GM21367 (cell line): Measurements from ENCODE around the gene AK5.
"Not testable (repeated sequence)": the region's sequence is repeated elsewhere in the genome, so short reads cannot be mapped to it uniquely, and the experiment has no call there.

Source experiments
- ATAC-seq: cut with Tn5 transposase; IDR thresholded peaks from one replicate; pipeline ENCODE4 v1.9.1; 2021; ENCODE audit not compliant: unreplicated experiment

The AK5 gene

DNA sequence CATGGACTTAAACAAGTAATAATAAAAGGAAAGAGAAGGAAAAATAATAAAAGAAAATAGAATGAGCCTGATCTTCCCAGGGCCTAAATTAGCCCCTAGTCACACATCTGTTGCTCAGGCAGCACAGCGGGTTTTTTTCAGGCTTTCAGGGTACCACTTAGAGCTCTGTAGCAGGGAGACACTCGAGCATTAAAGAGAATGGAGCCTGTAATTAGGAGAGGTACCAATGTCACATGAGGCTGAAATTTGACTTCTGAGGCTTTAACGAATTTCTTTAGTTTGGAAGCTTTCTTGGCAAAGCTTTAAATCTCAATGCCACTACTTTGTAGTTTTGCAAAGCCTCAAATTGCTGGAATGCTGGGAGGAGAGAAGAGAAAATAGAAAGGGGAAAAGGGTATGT is 116.3 kb downstream of the AK5 start:
- ATAC-seq: no peak

DNA sequence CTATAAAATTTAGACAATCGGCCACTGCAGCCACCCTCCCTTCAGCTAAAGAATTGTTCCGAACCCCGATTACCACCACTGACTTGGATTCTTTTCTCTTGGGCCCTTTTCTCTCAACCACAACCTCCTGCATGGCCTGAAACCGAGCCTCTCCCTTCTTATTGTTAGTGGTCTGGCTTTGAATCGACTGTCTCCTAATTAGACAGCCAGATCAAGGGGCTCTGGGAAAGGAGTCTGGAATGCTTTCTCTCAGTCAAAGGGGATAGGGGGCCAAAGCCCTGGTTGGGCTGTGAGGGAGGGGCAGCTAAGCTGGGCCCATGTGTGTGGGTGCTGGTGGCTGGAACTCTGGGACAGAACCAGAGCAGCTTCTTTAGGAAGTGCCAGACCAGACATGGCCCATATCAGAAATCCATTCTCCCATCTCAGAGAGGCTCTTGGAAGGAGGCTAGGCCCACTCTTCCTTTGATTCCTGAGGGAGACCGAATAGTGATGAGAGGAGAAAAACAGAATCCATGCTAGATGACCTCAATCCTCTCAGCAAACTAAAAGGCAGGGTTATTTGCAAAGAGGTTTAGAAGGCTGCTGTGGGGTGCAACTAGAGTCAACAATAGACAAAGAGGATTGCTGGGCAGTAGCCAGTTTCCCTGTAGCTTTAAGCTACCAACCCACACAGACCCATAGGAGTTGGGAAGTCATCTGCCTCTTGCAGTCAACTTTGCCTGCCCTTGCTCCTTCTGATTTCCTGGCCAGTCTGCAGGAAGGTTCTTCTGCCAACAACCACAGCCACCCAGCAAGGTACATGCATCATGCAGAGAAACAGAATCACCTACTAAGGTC is 117.6 kb downstream of the AK5 start:
- ATAC-seq: no peak

DNA sequence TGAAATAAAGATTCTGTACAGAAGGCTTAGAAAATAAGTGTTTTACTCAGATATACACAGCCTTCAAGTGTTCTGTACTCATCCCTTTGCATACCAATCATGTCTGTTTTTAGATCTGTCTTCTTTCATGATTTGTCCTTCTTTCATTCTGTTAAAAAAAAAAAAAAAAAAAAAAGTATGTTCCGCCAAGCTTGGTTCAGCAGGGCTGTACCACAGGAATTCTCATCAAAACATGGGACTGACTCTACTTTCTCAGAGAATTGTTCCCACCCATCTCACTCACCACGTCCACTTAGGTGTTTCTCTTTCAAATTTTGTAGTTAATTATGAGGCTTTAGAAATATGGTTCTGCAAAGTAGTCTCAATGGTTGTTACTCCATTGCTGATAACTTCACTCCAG is 119.0 kb downstream of the AK5 start:
- ATAC-seq: no peak

DNA sequence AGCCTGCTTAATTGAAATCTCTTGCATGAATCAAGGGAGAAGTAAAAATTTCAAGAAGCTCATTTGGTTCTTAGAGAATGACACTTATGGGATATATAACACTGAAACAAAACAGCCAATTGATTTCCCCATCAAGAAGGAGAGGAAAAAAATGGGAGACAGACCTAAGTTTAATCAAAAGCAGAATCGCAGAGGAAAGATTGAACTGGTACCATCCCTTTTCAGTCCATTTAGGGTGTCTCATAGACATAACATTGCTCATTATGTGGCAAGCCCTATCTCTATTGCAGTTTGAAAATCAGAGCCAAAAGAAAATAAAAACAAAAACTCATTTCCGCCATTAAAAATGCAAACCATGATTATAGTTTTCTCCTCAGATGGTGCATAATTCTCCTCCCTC is 119.6 kb downstream of the AK5 start:
- no peak for ATAC-seq

DNA sequence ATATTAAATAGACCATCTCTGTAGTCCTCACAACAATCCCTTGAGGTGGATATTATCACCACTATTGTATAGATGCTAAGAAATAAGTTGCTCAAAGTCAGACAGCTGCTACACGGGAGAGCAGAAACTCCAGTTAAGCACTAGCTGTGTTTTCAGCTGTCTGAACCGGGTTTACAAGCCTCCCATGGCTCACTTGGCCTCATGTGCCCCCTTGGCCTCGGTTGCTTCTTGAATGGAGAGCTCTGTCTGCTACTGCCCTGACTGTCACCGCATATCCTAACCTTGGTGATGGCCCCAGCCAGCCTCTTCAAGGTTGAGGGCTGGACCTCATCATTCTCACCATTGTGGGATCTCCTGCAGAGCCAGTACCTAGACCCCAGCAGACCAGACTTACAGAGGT is 123.4 kb downstream of the AK5 start:
- no peak for ATAC-seq

DNA sequence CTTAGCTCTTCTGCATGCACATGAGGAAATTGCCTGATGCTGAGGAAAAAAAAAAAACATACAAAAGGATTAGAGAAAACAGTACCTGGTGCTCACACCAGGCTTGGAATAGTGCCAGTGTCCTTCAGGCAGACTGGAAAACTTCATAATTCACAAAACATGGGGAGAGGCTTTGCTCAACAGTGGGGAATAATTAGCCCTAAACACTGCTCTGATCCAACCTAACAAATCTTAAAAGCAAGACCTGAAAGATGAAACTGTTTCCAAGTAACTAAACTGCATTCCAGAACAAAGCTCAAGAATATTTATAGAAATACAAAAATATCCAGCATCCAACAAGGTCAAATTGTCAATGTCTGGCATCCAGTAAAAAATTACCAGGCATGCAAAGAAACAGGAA is 124.8 kb downstream of the AK5 start:
- ATAC-seq: no peak

DNA sequence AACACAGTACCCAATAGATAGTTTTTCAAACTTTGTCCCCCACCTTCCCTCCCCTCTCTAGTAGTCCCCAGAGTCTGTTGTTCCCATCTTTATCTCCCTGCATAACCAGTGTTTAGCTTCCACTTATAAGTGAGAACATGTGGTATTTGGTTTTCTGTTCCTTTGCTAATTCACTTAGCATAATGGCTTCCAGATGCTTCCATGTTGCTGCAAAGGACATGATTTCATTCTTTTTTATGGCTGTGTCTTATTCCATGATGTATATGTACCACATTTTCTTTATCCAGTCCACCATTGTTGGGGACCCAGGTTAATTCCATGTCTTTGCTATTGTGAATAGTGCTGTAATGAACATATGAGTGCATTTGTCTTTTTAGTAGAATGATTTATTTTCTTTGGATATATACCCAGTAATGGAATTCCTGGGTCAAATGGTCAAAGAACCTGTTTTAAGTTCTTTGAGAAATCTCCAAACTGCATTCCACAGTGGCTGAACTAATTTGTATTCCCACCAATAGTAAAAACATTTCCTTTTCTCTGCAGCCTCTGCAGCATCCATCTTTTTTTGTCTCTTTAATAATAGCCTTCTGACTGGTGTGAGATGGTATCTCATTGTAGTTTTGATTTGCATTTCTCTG is 126.0 kb downstream of the AK5 start:
- ATAC-seq: no peak

DNA sequence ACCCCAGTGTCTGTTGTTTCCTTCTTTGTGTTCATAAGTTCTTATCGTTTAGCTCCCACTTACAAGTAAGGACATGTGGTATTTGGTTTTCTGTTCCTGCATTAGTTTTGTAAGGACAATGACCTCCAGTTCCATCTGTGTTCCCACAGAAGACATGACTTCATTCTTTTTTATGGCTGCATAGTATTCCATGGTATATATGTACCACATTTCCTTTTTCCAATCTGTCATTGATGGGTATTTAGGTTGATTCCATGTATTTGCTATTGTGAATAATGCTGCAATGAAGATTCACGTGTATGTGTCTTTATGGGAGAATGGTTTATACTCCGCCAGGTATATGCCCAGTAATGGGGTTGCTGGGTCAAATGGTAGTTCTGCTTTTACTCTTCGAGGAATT is 127.1 kb downstream of the AK5 start:
- ATAC-seq: not testable (repeated sequence)

DNA sequence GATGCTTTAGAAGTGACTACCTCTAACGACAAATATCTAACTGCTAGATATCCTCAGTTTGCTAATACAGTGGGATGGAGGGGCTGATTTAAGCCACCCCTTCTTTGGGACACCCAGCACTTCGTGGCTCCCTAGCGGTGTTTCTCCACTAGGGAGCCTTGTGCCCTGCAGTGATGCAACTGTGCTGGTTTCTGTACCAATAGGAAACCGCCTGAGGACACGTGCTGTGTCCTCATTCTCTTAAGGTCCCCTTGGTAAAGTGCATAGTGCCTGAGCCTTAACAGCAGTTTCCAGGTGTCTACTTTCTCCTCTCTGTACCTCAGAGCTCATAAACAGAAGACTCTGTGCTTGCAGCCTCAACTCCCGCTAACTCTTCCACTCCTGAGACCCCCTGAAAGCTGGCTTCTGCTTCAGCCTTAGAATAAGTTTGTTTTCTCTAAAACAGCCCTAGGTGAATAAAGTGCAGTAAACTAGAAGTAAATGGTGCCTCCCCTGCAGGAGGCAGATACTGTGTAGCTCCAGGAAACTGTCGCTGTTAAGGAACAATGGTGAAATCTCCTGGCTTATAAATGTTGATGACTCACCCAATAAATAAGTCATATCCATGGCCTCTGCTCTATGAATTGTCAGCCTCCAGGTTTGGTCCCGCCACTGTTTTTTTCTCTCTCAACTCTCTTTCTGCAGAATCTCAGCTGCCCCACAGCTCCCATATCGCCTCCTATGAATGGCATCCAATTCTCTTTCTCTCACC is 130.4 kb downstream of the AK5 start:
- no peak for ATAC-seq

DNA sequence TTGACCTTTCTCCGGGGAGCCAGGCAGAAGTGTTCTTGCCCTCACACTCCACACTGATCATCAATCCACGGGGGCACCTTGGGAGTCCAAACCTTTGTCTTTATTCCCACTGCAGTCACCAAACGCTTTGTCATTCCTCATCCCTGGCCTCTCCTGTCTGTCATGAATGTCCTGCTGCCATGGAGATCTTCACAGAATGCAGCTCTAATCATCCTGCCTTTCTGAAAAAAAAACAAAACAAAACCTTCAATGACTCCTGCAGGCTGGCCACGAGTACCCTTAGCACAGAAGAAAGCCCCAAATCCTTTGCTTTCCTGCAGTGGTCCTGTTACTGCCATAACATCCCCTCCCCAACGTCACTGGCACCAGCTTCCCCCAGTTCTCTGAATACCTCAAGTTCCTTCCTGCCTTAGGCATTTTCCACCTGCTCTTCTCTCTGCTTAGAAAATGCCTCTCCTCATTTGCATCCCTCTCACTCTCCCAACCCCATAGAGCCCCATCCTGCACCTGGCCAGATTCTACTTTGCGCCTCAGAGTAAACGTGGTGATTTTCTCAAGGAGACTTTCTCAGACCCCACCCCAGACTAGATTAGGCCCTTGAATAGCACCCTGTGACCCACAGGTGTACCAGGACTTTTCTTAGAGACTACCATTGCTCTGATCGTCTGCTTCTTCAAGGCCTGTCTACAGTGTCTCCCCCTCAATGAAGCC is 131.2 kb downstream of the AK5 start:
- peak; percentile 44 for ATAC-seq

DNA sequence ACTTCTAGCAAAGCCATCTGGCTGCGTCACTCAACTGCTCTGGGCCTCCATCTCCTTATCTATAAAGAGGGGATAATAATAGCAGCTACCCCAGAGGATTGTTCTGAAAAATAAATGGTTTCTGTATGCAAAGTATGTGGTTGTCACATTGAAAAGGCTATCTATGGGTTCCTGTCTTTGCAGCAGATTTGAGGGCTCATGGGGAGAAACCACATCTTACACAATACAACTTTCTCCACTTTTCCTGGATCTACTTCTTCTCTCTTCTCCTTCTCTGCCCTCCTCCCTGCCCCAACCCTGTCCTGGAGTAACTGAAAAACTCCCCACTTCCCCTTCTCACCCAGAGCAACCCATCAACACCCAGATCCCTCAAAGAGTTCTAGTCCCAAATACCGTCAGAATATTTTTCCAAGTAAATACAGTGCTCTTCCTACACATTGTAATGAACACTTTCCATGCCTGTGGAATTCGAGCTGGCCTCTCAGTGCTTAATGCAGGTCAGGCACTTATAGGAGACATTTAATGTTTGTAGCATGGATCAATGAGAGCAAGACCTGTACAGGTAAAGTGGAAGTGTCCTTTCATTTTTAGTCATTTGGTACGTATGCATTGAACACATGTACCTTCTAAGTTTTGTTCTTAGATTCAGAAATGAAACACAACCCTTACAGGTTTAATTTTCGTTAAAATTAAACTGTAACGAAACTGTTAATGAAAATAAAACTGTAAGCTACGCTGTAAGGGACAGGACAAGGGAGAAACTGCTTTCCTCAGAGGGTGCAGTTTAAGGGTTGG is 131.9 kb downstream of the AK5 start:
- ATAC-seq: peak; percentile 84

DNA sequence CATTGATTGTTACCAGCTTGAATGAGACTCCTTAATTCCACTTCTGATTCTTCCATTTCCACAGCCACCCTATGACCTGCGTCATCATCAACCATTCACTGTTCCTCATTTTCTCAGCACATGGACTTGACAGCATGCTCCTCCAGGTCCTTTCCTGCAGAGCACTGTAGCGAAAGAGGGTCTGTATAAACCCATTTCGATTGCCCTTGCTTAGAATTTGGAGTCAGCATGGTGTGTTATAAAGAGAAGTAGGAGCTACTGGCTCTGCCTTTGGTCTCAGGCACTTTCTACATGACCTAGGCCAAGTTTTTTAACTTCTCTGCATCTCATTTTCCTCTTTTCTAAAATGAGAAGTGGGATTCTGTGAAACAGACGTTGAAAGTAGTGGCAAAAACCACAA is 133.8 kb downstream of the AK5 start:
- ATAC-seq: no peak

DNA sequence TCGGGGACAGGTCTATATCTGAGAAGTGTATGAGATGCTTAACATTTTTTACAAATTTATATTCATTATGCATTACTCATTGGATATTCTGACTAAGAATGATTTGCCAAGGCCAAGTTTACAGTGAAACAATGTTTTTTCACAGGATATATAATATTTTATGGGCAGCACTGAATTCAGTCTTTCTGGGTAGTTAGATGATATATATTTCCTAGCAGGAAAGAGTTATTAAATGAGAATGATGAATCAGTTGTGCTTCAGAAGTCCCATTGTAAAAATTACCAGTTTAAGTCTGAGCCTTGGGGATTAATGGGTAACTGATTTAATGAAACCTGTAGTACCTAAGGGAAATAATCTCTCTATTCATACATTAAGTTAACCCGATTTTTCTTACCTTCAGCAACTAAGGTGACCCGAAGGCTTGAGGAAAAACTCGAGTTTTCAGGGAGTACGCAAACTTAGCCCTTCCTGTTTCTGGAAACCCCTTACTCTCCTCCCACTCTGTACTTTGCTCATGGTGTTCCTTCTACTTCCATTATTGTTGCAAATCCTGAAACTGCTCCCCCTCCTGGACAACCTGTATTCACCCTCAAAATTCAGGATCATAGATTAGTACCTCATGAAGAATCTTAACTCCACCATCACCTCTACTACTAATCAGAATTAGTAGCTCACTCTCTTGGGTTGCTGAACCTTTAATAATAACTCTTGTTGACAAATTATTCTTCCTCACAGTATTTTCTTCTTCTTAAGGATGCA is 135.1 kb downstream of the AK5 start:
- ATAC-seq: no peak

DNA sequence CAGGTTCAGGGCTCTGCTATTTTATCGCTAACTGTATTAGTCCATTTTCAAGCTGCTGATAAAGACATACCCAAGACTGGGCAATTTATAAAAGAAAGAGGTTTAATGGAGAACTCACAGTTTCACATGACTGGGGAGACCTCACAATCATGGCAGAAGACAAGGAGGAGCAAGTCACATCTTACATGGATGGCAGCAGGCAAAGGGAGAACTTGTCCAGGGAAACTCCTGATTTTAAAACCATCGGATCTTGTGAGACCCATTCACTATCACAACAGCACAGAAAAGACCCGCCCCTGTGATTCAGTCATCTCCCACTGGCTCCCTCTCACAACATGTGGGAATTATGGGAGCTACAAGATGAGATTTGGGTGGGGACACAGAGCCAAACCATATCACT is 136.2 kb downstream of the AK5 start:
- not testable (repeated sequence) for ATAC-seq

DNA sequence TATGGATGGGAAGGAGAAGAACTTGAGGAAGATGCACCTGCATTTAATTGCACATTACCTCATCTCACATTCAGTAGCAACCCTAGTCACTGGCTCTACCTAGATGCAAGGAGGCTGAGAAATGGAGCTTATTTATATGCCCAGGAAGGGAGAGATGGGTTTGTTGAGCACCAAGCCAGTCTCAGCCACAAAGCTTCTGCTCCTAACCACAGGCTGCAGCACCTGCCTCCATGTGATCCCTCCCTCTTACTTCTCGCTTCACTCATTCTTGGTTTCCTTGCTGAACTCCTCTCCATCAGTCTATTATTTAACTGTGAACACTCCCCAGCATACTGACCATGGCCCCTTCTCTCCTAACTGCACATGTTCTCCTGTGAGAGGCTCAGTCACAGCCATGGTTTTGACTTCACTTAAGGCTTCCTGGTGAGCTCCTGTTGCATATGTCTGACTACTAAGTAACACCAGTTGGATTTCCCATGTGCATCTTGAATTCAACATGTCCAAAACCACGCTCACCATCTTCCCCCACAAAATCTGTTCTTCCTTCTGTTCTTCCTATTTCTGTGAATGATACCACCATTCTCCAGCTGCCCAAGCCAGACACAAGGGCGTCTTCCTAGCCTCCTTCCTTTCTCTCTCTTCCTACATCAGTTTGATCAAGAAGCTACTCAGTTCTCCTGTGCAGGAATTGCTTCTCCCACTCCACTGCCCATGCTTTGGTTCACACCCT is 139.8 kb downstream of the AK5 start:
- no peak for ATAC-seq

DNA sequence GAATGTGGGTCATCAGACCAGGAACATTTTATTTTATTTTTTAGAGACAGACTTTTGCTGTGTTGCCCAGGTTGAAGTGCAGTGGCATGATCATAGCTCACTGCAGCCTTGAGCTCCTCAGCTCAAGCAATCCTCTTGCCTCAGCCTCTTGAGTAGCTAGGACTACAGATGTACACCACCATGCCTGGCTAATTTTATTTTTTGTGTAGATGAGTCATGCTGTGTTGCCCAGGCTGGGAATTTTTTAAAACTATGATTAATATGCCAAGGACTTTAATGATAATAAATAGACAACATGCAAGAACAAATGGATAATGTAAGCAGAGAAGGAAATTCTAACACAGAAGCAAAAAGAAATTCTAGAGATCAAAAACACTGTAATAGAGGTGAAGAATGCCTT is 142.4 kb downstream of the AK5 start:
- ATAC-seq: no peak

DNA sequence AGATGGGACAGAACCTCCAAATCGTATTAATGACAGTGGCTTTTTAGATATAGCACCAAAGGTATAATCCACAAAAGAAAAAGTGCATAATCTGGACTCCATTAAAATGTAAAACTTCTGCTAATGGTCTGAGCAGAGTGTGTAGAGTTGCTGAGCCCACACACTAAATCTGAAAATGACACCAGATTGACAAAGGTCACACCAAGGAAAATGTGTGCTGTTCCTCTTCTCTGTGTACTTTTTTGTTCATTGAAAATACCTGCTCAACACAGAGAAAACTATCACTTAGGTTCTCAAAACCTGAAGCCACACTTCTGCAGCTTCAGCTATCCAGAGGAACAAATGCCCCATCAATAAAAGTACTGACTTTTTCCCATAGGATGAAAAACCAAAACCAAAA is 146.2 kb downstream of the AK5 start:
- ATAC-seq: no peak

DNA sequence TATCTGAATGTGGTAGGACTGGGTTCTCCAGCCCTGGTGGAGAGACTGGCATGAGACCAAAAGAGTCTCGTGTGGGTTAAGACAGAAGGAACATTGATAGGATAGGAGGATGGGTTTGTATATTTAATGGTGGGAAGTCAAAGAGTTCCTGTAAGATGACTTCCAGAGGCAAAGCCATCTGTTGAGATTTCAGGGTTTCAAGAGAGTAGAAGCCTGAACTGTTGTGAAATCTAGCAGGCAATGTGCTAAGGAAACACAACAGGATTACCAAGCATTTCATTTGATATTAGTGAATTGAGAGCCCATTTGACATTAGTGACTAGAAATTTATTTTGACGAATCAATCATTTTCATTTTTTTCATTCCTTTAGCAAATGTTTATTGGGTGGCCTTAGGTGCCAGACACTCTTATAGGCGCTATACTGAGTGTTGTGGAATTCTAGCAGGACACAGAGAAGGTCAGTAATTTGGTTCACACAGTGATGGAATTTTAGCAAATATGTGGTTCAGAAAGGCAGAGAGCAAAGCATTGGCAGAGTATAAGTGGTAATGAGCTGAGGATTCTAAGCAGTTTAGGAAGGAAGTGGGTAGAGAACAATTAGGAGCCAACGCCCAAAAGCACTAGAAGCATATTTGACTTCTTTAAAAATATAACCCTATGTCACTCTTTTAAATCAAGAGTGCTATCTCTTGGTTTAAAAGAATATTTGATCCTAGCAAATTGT is 149.3 kb downstream of the AK5 start:
- ATAC-seq: no peak

DNA sequence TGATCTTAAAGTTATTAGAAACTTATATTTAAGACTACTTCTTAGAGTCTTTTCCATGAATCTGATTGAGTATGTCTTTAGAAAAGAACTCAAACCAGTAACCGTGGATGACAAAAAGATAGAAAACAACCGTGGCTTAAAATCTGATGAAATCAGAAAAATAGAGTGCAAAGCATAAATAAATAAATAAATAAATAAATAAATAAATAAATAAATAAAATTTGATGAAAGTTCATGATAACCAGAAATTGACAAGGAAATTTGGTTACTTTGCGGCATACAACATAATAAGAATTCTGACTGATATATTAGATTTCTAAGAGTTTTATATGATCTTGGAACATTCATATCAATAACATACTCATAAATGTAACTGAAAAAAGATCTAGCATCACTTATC is 152.1 kb downstream of the AK5 start:
- no peak for ATAC-seq
